Measurements from ENCODE around the gene BLOC1S1. TPM values are rescaled to one million over a fixed set of nuclear protein-coding genes. Genes with fewer than 3 reads are reported as not detected.

BLOC1S1 gene
- polyA plus RNA-seq, 1 donor: 101 TPM

DNA sequence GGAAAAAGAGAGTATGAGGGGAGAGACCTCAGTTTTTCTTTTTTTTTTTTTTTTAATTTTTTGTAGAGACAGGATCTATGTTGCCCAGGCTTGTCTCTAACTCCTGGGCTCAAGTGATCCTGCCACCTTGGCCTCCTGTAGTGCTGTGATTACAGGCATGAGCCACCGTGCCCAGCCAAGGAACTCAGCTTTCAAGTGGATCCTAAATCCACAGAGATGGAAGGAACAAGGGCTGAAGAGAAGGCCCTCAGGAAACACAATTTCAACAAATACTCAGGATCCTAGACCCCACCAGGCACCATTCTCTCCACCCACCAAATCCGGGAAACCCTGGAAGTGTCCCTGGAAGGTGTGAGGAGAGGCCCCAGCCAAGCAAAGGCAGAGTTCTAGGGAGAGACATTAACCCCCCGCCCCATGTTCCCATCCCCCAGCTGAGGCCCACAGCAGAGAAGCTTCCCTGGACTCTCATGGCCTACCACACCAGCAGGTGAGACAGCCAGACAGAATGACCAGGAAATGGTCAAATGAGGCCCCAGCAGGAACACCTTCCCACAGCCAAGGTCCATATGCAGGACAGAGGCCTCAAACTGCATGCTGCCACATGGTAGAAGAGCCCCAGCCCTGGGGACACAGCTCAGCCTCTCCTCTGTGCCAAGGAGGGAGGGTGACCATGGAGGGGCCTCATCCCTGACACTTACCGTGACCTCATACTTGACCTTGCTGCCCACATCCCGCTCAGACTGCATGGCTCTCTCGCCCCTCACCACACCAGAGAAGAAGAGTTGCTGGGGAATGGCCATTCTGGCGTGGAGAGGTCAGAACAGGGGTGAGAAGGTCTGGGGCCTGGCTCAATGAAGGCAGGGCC, 22.3 kb upstream of the BLOC1S1 start:
- no peak for DNase-seq

DNA sequence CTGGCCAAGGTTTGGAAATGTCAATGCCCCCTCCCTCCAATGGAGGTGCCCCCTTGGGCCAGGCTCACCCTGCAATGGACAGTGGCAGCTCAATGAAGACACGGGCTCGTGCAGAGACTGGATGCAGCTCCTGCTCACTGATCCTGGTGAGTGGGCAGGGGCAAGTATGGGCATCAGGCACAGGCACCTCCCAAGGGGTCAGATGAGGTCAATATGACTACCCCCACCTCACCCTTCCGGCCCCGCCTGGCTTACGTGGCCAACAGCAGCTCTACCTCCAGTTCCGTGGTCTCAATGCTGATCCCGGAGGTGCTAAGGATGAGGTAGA, 21.7 kb upstream of the BLOC1S1 start:
- DNase-seq: no peak

GRCh38 chr12:55694651-55695050, 21.2 kb upstream of the BLOC1S1 start:
- no peak for DNase-seq

DNA sequence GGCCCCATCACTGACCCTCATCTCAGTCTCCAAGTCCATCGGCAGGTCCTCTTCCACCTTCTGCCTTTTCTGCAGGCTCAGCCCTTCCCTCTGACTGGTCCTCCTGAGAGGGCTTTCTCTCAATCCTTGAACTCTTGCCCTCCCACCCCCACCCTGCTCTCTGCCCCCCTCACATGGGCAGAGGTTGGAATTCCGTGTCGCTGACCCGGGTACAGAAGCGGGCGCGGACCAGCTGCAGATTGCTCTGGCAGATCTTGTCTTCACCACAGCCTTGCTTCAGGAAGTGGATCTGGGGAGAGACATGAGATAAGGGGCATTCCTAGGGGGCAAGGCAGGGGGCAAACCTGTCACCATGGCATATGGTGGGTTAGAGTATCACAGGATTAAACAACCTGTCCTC, 20.5 kb upstream of the BLOC1S1 start:
- no peak for DNase-seq

DNA sequence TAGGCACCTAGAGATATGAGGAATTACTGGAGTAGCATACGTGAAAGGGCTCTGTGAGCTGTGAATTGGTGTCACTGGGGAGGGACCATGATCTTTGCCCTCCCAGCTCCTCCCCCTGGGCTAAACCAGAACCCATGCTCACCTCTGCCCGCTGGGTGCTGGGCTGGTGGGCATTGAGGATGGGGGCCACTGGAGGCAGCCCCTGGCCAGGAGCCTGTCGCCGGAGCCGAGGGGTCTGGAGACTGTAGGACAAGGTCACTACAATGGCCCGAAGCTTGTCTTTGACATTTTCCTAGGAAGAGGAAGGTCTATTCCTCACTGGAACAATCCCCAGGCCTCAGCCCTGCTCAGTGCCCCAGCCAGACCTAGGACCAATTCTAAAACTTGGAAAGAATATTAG, 19.7 kb upstream of the BLOC1S1 start:
- no peak for DNase-seq

DNA sequence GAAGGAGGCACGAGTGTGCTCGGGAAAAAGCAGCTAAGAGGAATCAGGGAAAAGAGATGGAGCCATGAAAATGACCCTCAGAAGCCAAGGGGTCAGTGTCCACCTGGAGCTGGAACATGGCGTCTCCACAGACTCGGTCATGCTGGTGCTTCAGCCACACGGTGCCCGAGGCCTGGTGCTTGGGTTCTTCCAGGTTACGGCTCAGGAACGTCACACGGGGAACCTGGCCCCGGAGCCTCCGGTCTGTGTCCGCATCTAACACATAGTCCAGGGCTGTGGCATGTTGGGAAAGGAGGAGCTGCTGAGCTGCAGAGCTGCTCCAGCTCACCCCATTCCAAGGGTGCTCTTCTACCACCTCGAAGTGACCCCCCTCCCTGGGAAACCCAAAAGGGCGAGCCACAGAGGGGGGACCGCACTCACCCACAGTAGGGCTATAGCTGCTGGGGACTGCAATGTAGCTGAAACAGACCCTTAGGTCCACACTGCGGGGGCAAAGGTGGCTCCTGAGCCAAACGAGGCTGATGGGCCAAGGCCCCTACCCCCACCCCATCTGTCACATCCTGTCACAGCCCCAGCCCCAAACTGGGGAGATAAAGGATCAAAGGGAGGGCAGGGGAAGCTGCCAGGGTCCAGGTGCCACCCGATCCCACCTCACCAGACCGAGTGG, 18.9 kb upstream of the BLOC1S1 start:
- no peak for DNase-seq

DNA sequence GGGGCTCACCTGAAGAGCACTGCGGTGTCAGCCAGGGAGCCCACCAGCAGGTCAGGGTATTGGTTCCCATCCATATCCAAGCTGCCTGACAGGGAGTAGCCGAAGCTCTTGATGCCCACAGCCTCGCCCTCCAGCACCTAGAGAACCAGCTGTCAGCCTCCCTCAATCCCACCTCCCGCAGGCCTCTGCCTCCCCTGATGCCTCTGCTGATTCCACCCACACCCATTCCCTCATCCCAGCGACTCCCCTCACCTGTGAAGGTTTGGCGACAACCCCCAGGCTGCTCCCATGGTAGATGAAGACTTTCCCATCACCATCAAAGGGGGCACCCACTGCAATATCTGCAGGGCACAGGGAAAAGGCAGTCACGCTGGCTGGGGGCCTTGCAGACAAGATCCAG, 18.2 kb upstream of the BLOC1S1 start:
- DNase-seq: no peak

- no peak for DNase-seq
Measured at GRCh38 chr12:55698241-55698955, 17.4 kb upstream of the BLOC1S1 start.

- DNase-seq: no peak
Measured at GRCh38 chr12:55698965-55699364, 16.9 kb upstream of the BLOC1S1 start.

DNA sequence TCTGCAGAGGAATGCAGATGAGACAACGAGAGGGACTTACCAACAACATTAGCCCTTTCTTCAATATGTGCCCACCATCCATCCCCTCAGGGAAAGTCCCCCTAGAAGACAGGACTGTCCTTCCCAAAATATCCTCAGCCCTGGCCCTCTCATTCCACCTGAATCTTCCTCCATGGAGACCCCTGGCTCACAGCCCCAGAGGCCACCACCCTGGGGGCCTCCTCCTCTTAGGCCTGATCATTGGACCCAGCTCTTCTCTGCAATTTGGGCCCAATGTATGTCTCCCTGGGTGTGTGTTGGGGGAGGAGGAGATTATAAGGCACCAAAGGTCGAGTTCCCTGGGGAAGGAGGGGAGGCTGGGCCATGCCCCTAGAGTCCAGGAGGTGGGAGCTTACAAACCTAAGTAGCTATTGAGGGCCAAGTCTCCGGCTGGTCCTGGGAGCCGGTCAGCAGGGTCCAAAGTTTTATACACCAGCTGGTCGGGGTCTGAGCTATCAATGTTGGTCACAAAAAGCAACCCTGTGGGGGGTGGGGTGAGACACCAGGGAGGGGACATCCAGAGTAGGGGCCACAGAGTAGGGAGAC, 16.3 kb upstream of the BLOC1S1 start:
- no peak for DNase-seq

- DNase-seq: no peak
Measured at GRCh38 chr12:55700255-55701018, 15.4 kb upstream of the BLOC1S1 start.

- no peak for DNase-seq
Measured at GRCh38 chr12:55702861-55703260, 13.0 kb upstream of the BLOC1S1 start.

- no peak for DNase-seq
Measured at GRCh38 chr12:55703288-55703687, 12.6 kb upstream of the BLOC1S1 start.

GRCh38 chr12:55703901-55704761, 11.7 kb upstream of the BLOC1S1 start:
- no peak for DNase-seq

- DNase-seq: no peak
Measured at GRCh38 chr12:55704824-55705718, 10.8 kb upstream of the BLOC1S1 start.

DNA sequence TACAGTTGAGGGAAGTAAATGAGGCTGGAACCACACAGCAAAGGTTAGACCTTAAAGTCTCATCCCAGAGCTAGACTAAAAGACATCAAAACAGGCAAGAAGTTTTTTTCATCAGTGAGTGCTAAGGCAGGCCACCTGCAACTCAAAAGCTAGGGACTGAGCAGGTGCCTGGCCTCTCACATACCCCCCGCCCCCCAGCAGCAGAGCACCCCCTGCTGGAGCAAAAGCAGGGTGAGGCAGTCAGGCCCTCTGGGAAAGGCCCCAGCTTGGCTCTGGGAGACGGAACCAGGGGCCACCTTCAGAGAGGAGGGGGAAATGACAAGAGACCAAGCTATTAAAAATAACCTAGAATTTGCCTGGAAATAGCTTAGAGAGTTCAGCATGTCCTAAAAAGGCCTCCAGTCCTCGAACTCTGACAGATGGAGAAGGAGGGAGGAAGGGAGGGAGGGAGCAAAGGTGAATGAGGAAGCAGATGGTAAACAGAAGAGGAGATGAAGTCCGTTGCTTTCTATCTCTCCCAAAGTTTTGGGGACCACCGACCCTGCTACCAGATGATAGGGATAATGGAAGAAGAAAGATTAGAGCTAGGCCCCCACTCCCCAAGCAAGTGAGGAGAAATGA, 10.0 kb upstream of the BLOC1S1 start:
- no peak for DNase-seq

DNA sequence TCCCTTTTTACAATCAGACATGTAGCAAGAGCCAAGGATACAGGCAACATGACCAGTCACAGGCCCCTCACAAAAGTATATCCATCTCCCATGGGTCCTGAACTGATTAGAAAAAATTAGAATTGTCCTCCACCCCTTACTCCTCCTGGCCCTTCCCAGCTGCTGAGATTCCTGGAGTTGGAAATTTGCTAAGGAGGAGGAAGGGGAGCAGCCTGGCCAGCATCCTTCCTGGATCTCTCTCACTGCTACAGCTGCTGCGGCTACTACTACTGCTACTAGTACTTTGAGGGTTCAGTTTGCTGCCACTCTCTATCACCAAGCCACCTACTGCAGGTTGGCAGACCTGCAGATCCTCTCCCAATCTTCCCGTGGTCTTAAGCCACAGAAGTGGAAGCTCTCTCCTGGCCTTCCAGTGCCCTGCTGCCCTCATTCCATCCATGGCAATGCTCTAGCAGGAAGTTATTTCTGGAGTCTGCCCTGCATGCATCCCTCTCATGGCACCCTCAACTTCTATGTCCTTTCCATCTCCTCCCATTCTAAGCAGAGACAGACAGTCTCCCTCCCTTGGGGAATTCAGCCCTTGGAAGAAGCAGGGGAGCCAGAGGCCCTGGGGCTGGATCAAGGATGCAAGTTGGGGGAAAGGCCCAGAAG, 9.2 kb upstream of the BLOC1S1 start:
- DNase-seq: no peak

GRCh38 chr12:55707219-55707671, 8.6 kb upstream of the BLOC1S1 start:
- no peak for DNase-seq

Data from left kidney (tissue), 2 donors.